Suprapubic skin (tissue), 4 donors: ENCODE data around the gene CRYBG1.

Experiments
- EP300 ChIP-seq: sonication (generic); formaldehyde crosslinking; IDR thresholded peaks from one replicate; pipeline ENCODE4 v1.6.1; 2017; ENCODE audit warnings: antibody characterized with exemption
- POLR2A ChIP-seq, 2 donors: fragments of 450-650 bp; IDR thresholded peaks; one replicate each; pipeline ENCODE4 v1.6.1; 2017; ENCODE audit warnings: antibody characterized with exemption in 2 of 2, mild to moderate bottlenecking in 2 of 2, moderate library complexity in 2 of 2
- POLR2AphosphoS5 ChIP-seq, 3 donors: sonication (generic); formaldehyde crosslinking; IDR thresholded peaks; one replicate each; pipeline ENCODE4 v1.6.1; 2017; ENCODE audit warnings: antibody characterized with exemption in 3 of 3

GRCh38 chr6:106546691-106547414 lies 186.3 kb downstream of the CRYBG1 start:
- TF ChIP-seq POLR2AphosphoS5 (IDR thresholded peaks at IDR 0.05), result no peak
- no peak for TF ChIP-seq POLR2A (IDR thresholded peaks at IDR 0.05)
- no peak for TF ChIP-seq EP300
